ENCODE data around the gene ISG20. TPM values are rescaled to one million over a fixed set of nuclear protein-coding genes. Genes with fewer than 3 reads are reported as not detected.
A peak's percentile ranks its signal among the peaks of the same experiment; 100 is the strongest.

Gene ISG20
- total RNA-seq, 4 donors from 2014 or later = 6.1 to 15.1 (median 12.9) TPM

- Histone ChIP-seq H3K36me3 (no peaks in the 10 kb centered on the region), H3K27me3 (no peaks in the 10 kb centered on the region), H3K4me3 (no peak overlapping the region), H3K9me3 (no peaks in the 10 kb centered on the region), H3K4me1 (peaks cover 39% of the 10 kb centered on the region), H3K27ac (no peak overlapping the region)
- DNase-seq (ENCODE audit: low spot score in 2 of 2) = no peak
- WGBS = 86% methylated on average over 2 of the region's 2 CpGs
- TF ChIP-seq POLR2A (IDR thresholded peaks at IDR 0.05) (no peak), POLR2AphosphoS5 (IDR thresholded peaks at IDR 0.05) (no peak), EP300 (IDR thresholded peaks at IDR 0.05) (no peak), CTCF (IDR thresholded peaks at IDR 0.05) (no peak)
Measured at GRCh38 chr15:88619796-88620195, 19.0 kb upstream of the ISG20 start.

GRCh38 chr15:88620995-88621772, 17.6 kb upstream of the ISG20 start, which contains the start of gene AEN:
AEN (plus strand) TSS chr15:88621340; CDS start chr15:88626210, 4,870 bp downstream.
- H3K27ac ChIP-seq = peak within 1 kb of the TSS; percentile 88
- H3K36me3 ChIP-seq = peaks cover 1% of the 10 kb centered on the region
- H3K9me3 ChIP-seq = no peaks in the 10 kb centered on the region
- peak in 1 of 2 donors; percentile 13 for TF ChIP-seq POLR2A (IDR thresholded peaks at IDR 0.05)
- no peak for TF ChIP-seq CTCF (IDR thresholded peaks at IDR 0.05)
- peak in 1 of 3 donors; percentile 68 for TF ChIP-seq POLR2AphosphoS5 (IDR thresholded peaks at IDR 0.05)
- H3K4me3 ChIP-seq = peak within 1 kb of the TSS; percentile 92
- WGBS = under 1% methylated on average over 61 of the region's 71 CpGs
- H3K27me3 ChIP-seq = no peaks in the 10 kb centered on the region
- peak; percentile 96 to 97 for DNase-seq (ENCODE audit: low spot score in 2 of 2)
- H3K4me1 ChIP-seq = peaks cover 43% of the 10 kb centered on the region

GRCh38 chr15:88621789-88622604, 16.8 kb upstream of the ISG20 start:
- H3K4me1 ChIP-seq = peaks cover 43% of the 10 kb centered on the region
- whole genome bisulfite sequencing = 15% methylated on average over 17 of the region's 17 CpGs
- H3K36me3 ChIP-seq = peaks cover 8% of the 10 kb centered on the region
- TF ChIP-seq POLR2AphosphoS5 (IDR thresholded peaks at IDR 0.05) = no peak
- no peak for TF ChIP-seq POLR2A (IDR thresholded peaks at IDR 0.05)
- TF ChIP-seq CTCF (IDR thresholded peaks at IDR 0.05) = no peak
- TF ChIP-seq EP300 (IDR thresholded peaks at IDR 0.05) = no peak
- no peak for DNase-seq (ENCODE audit: low spot score in 2 of 2)
- peak overlapping the region; percentile 88 for H3K27ac ChIP-seq
- H3K9me3 ChIP-seq = no peaks in the 10 kb centered on the region
- H3K4me3 ChIP-seq = peak overlapping the region; percentile 92
- H3K27me3 ChIP-seq = no peaks in the 10 kb centered on the region

- no peak for DNase-seq (ENCODE audit: low spot score in 2 of 2)
- Histone ChIP-seq H3K4me1 (peaks cover 43% of the 10 kb centered on the region), H3K27ac (peak overlapping the region; percentile 88), H3K27me3 (no peaks in the 10 kb centered on the region), H3K9me3 (no peaks in the 10 kb centered on the region), H3K4me3 (peak overlapping the region; percentile 92), H3K36me3 (peaks cover 10% of the 10 kb centered on the region)
- 35% methylated on average over 5 of the region's 5 CpGs for WGBS
- no peak for TF ChIP-seq CTCF (IDR thresholded peaks at IDR 0.05)
- no peak for TF ChIP-seq POLR2AphosphoS5 (IDR thresholded peaks at IDR 0.05)
- no peak for TF ChIP-seq EP300 (IDR thresholded peaks at IDR 0.05)
- no peak for TF ChIP-seq POLR2A (IDR thresholded peaks at IDR 0.05)
Measured at GRCh38 chr15:88622605-88622975, 16.2 kb upstream of the ISG20 start.

- TF ChIP-seq POLR2A (IDR thresholded peaks at IDR 0.05) = no peak
- TF ChIP-seq CTCF (IDR thresholded peaks at IDR 0.05) = no peak
- no peak for TF ChIP-seq EP300 (IDR thresholded peaks at IDR 0.05)
- no peak for TF ChIP-seq POLR2AphosphoS5 (IDR thresholded peaks at IDR 0.05)
- DNase-seq (ENCODE audit: low spot score in 2 of 2) = peak in 1 of 2 donors; percentile 44
- H3K36me3 ChIP-seq = peaks cover 11% of the 10 kb centered on the region
- peak overlapping the region; percentile 88 for H3K27ac ChIP-seq
- peaks cover 43% of the 10 kb centered on the region for H3K4me1 ChIP-seq
- H3K4me3 ChIP-seq = no peak overlapping the region
- H3K9me3 ChIP-seq = no peaks in the 10 kb centered on the region
- 45% methylated on average over 2 of the region's 2 CpGs for WGBS
- no peaks in the 10 kb centered on the region for H3K27me3 ChIP-seq
Measured at GRCh38 chr15:88623061-88623460, 15.8 kb upstream of the ISG20 start.
